Stimulated activated CD8-positive, alpha-beta memory T cell treated with anti-CD3 and anti-CD28 coated beads, Interleukin-2, amount 100 ng/mL, for 1 hour (primary cell): Measurements from ENCODE around the gene ABHD15.

Source experiments
- DNase-seq, 2 donors: peaks; one replicate each; pipeline ENCODE4 v3.0.0-alpha.2; 2020; ENCODE audit warnings: low read depth in 2 of 2

Gene ABHD15

DNA sequence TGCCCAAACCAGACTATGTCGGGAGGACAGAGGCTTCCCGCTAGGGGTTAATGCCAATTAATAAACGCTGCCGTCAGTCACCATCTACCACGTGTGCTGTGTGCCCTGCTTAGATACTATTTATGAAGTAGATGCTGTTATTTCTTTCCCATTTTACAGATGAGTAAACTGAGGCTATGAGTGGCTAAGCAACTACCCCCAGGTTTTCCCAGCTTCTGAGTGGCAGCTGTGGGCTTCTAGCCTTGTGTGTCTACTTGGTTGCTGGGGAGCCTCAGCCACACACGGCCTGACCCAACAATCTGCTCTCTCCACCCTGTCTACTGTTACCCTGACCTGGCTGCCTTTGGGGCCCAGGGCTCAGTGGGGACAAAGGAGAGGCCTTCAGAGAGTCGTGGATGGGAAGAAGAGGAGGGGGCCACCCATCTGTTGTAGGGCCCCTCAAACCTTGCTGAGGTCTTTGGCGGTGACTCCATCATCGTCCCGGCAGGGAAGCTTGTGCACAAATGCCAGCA, 15.5 kb upstream of the ABHD15 start:
- no peak for DNase-seq

DNA sequence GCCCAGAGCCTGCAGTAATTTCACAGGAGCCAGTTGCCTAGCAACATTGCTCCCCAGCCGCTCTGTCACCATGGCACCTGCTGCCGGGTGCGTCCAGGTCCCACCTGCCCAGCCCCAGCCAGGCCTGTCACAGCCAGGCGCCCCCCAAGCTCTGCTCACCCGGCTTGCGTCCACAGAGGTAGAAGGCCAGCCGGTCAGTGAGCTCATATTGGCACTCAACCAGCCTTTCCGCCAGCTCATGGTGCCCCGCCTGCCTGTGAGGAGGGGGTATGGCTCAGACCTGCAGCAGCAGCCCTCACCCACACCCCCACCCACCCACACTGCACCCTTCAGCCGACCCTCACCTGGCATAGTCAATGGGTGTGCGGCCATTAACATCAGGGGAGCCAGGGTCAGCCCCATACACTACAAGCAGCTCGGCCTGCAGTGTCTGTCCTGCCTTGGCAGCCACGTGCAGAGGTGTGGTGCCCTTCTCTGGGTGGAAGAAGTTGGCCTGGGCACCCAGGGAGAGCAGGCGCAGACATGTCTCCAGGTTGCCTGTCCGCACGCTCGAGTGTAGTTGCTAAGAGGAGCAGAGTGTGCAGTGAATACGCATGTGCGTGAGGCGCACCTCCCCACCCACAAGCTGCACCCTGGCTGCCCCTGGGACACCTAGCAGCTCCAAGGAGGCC, 14.9 kb upstream of the ABHD15 start:
- DNase-seq, result no peak

DNA sequence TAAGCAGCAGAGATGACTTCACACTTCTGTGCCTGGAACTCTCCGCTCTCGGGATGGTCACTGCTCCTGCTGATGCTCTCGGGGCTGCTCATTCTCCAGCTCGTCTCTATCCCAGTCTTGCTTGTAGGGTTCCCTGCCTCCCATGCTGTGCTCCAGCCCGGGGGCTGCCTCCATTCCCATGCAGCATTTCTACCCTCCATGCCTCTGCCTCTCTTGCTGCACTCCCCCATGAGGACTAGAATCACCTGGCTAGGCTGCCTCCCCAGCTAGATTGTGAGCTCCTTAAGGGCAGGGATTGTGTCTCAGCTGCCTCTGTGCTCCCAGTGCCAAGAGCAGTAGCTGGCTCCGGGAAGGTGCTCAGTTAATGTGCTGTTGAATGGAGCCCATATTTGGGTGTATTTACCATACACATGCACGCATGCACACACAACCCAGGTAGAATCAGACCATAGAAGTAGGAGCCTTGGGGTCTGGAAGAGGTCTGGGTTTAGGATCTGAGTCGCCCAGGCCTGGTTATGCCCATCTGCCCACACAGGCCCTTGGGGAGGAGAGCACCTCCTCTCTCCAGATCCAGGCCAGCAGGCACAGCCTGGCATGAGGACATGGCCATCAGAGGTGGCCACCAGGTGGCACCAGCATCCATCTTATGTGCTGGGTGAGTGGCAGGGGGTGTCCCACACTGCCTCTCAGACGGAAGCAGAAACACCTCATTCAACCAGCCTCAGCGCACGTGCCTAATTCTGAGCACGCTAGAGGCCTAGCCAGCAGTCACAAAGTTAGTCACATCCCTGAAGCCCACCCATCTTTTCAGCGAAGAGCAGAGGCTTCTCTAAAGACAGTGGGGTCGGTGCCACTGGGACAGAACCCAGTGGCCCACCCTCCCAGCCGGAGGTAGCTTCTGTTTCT, 13.3 kb upstream of the ABHD15 start:
- DNase-seq, result peak; percentile 75 to 79

DNA sequence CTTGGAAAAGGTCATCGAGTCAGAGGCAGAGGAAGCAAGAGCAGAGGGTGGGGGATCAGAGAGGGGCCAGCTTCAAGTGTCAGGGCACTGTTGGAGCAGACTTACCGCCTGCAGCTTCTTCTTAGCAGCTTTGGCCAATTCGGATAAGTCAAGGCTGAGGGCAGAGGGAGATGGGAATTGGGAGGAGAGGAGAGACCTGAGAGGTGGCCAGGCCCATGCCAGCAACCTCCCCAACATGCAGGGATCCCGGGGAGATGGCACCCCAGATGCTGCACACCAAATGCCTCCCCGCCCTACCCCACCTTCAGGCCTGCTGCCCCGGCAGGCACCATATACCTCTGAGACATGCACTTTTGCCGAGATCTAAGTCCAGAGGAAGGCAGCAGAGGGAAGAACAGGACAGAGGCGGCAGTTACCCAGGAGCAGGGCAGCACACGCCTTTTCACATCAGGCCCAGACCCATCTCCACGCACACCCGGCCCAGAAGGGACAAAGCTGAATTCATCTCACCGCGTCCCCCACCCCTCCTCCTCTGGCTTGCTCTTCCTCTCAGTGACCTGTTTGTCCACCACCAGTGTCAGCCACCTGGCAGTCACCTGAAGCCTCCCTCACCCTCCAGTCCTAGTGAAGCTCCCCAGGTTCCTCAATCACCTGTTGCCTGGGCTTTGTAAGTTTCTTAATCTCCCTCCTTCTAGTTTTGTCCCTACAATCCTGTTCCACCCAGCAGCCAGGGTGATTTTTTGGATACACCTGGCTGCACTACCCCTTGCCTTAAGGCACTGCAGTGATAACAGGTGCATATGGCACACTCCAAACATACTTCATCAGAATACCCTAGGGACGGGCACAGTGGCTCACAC, 12.0 kb upstream of the ABHD15 start:
- DNase-seq, result no peak

DNA sequence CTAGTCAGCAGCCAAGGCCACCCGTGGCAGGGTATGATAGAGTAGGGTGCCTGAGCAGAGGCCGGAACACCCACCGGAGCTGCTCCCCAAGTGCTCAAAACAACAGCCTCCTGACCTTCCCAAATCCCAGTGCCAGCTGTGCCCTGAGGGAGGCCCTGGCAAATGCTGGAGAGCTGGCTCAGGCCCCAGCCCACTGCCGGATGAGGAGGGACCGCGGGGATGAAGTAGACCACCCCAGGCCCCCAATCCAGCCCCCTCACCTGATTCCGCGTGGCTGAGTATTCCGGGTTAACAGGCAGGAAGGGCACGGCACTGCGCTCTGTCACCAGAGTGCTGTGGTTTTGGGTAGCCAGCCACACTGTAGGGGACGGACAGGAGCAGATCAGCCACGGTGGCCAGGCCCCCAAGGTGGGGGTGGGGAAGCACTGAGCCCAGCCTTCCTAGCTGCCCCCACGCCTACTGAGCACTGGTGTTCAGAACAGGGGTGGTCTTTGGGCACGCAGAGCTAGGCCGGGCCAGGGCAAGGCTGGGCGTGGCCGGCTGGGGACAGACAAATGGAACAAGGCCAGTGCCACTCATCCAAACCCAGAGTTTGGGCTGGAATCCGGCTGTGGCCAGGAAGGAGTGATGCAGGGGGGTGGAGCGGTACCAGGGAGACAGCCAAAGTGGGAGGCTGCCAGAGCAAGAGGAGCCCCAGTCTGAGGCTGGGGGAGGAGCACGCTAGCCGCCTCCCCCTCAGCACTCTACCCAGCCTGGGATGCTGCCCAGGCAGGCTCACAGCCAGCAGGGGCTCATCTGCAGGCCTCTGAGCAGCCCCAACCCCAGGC, 10.8 kb upstream of the ABHD15 start:
- DNase-seq, result no peak

DNA sequence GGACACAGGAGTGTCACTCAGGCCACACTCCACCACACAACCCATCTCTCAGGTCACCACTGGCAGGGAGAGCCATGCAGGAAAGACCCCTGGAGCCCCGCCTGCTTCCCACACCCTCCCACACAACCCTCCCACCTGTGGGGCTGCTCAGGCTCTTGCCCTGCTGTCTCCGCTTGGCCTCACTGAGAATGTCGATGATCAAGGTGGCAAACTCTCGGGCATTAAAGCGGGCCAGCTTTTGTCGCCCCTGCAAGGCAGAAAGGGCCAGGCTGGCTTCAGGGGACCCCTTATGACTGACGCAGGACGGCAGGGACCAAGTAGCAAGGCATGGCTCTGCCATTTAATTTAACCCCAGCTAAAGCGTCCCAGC, 10.1 kb upstream of the ABHD15 start:
- DNase-seq, result no peak

DNA sequence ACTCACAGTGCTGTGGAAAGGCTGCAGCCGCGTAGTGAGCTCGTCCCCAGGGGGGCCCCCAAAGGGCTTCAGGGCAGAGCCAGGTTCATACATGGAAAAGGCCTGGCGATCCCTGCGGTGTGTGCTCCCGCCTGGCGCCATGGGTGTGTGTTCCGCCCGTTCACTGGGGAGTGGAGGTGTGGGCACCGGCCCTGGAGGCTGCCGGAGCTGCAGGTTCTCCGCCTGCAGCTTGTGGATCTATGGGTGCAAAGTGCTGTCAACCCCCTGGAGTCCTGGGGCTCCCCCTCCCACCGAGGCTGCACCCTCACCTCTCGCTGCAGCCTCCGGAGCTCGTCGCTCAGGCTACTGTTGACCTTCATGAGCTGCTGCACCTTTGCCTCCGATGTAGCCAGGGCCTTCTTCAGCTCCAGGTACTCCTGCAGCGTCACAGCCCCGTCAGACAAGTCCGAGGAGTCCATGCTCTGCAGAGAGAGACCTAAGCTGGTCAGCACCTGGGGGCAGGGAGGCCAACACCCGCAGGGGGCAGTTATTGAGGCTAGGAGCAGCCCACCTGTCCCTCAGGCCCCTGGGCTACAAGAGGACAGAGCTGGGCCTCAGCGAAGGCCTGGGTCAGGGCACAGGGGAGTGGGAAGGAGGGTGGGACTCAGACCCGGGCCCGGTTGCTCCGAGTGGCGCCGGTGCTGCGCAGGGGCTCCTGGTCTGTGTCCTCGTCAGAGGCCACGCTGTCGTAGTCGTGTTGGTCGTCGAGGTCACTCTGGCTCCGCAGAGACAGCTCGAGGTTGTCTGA, 9.6 kb upstream of the ABHD15 start:
- DNase-seq, result no peak

DNA sequence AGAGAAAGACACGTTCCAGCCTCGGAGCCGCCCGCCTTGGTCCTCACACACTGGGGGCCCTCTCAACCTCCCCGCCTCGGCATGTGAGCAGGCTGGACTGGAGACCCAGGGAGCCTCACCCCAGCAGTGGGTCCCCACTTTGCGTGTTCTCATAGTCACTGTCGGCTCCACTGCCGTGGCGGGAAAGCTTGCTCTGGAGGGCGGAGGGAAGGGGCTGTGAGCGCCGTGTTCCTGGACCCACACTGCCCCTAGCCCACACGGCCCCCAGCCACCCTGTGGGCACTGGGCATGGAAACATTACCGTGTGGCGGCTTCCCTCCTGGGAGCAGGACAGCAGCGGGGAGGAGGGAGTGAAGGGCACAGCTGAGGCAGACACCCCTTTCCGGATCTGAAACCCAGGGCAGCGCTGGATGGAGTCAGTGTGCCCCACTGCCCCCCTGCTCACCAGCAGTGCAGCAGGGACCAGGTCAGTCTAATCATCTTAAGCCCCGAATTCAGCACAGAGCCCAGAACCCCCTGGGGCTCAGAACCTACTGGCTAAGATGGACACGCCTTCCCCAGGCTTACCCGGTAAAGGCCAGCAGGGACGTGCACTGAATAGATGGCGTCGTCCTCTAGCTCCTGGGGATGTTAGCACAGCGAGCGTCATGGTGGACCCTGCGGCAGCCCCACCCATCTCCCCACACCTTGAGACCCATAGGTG, 8.8 kb upstream of the ABHD15 start:
- DNase-seq, result no peak

DNA sequence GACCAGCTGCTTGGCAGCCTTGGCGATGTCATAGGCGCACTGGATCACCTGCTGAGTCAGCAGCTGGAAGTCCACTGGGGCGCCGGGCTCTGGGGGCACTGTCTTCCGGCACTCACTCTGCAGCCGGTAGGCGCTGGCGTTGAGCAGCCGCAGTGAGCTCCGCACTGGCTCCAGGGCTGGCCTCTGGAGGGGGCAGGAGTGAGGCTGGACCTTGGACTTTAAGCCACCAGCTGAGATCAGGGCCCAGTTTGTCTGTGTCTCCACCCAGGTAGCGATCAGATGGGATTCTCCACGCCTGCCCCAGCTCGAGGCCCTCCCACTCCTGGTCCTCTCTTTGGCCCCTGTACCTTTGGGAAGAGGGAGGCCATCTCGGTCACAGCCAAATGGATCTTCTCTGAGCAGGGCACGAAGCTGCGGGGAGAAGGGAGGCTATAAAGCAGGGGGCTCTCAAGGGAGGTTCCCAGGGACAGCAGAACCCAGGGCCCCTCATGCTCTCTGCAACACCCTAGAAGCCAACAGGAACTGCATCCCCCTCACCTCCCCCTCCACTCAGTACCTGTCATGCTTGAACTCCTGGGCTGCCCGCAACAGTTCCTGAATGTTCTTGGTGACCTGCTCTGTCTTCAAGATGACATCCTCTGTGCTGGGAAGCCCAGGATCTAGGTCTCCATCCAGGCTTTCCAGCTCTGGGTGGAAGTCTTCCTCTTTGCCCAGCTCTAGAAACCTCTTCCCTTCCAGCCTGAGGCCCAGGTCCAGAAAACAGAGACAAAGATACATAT, 8.1 kb upstream of the ABHD15 start:
- no peak for DNase-seq

DNA sequence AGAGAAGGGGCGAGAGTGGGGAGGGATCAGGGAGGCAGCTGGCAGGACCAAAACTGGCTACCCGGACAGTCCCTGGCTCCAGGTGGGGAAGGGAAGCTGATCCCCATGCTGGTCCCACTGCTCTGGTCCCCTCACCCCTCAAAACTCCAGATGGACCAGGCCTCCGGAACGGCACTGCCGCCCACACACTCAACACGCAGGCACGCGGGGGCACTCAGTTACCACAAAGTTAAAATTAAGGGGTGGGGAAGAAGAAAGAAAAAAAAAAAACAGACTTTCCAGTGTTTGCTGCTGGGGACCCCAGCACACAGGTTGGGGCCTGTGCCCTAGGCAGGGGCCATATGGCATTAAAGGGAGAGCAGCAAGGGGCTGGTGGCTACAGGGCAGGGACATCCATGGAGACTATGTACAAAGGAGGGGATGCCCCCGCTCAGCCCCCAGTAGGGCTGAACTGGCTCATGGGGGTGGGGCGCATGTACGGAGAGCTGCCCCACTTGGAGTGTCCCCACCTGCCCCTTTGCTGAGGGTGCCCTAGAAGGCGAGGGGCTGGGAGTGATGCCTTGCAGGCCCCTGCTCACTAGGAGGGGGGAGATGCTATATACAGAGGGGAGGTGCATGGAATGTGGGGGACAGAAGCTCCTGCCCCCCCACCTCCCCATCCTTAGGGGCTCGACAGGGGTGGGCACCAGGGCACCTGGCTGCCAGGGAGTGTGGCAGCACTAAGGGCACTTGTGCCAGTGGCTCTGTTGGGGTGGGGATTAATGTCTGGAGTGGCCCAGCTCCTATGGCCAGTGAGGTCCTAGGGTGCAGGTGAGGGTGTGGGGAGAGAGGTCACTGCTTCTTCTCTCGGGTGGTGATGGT, 7.3 kb upstream of the ABHD15 start:
- no peak for DNase-seq

DNA sequence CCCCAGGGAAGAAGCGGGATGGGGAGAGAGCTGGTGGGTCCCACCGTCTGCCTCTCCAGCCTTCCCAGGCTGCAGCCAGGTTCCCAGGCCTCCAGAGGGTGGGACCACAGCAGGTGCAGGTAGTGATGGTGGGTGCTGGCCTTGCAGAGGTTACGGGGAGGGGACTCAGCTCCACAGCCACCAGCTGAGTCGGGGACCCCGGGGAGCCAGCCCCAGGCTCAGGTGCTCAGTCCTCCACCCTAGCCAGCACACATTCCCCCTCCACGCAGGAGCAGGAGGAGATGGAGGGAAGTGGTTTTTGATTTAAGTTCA, 6.7 kb upstream of the ABHD15 start:
- DNase-seq, result no peak

DNA sequence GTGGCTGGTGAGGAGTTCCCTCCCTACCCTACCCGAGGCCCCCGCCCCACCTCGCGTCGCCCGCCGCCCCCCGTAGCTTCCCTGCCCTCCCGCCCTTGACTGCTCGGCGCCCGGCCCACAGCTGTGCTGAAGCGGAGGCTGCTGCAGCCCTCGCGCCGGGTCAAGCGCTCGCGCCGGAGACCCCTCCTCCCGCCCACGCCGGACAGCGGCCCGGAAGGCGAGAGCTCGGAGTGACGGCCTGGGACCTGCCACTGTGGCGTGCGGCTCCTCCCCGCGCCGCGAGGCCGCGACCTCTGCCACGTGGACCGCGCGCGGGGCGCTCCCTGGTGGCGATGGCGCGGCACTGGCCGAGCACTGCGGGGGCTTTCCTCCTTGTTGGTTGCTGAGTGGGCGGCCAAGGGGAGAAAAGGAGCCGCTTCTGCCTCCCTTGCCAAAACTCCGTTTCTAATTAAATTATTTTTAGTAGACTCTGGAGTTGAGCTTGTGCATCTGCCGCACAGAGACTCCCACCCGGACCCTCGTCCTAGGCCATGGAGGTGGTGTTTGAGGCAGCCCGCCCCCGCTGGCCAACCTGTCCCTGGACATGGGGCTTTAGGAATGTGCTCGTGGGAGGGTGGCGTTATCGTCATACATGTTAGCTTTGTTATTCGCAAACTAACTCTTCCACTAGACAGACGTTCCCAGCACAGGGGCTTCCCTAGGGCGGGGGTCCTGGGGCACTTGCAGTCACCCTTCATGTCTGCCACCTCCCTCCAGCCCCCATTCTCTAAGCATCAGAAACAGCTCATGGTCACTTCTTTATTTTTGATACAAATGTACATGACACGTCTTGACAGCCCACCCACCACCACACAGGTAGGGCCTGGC, 6.1 kb upstream of the ABHD15 start:
- DNase-seq, result no peak

DNA sequence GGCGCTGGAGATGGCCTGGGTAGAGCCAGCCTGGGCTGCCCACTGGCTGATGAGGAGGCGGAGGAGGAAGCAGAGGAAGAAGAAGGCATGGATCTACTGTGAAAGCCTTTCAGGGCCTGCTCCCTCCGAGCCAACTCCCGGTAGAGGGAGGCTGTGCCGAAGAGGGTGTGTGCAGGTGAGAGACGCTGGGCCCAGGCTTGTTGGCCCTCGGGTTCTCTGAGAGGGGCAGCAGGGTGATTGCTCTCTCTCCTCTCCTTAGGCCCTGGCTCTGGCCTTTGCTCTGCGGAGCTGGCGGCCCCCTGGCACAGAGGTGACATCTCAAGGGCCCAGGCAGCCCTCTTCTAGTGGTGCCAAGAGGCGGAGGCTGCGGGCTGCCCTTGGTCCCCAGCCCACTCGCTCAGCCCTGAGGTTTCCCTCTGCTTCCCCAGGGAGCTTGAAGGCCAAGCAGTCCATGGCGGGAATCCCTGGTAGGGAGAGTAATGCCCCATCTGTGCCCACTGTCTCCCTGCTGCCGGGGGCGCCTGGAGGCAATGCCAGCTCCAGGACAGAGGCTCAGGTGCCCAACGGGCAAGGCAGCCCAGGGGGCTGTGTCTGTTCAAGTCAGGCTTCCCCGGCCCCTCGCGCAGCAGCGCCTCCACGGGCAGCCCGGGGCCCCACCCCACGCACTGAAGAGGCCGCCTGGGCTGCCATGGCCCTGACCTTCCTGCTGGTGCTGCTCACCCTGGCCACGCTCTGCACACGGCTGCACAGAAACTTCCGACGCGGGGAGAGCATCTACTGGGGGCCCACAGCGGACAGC, 5.2 kb upstream of the ABHD15 start:
- no peak for DNase-seq

DNA sequence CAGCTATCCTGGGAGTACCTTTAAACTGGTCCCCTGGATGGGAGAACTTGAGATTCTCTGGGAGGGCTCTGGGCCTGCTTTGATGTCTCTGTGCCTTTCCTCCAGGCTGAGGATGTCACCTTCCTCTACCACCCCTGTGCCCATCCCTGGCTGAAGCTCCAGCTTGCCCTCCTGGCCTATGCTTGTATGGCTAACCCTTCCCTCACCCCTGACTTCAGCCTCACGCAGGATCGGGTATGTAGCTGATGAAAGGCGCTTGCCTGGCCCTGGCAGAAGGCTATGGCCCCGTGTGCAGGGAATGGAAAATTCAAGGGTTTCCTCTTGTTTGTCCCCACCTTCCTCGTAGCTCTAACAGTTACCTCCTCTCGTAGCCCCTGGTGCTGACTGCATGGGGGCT, 4.6 kb upstream of the ABHD15 start:
- no peak for DNase-seq

DNA sequence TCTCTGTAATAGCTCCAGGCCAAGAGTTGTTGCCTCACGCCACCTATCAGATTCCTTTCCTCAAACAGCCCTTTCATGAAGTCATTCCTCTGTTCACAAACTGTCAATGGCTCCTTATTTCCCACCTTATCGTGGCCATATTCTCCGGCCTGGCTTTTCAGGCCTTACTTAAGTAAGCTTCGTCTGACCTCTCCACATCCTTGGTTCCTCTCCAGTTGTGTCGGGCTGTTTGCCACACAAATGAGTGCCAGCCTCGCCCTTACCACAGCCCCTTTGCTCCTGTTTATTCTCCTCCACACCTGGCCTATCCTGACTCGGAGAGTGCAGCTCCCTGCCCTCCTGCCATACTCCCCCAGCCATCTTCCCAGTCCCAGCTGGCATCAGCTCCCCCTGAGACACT, 3.7 kb upstream of the ABHD15 start:
- no peak for DNase-seq

DNA sequence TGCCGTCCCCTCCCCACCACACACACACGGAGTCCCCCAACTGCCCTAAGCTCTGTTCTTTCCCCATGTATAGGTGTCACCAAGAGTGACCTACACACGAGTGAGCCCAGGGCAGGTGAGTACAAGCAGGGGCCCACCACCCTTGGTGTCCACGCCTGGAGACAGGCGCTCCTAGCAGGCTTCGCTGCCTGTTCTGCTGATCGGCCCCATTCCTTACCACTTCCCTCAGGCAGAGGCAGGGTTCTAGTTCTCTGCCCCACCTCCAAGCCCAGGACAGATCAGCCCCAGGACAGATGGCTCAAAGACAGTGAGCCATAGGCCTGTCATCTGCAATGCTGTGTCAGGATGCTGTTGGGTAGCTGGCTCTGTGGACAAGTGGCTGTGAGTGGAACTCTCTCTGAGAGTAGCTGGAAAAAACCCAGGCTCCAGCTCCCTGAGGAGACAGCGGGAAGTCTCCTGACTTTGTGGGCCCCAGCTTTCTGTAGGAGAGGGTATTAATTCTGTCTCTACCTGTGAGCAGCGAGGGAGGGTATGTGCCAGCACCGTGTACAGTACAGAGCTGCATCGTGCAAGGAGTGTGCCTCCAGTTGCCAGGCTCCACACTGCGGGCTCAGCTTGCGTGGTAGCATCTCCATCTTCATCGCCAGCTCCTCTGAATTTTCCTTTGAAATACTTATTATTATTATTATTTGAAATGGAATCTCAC, 2.6 kb upstream of the ABHD15 start:
- DNase-seq, result no peak
